Measurements from ENCODE around the gene CEP89.

CEP89 gene

GRCh38 chr19:32935629-32936028, 36.1 kb downstream of the CEP89 start:
- ChIA-PET CTCF (no interaction called here), POLR2A (no interaction called here)
- TF ChIP-seq CTCF (IDR thresholded peaks at IDR 0.05; ENCODE audit: control extremely low read depth, extremely low read depth, low read depth, missing control alignments), result no peak
- no peak for DNase-seq (ENCODE audit: extremely low spot score)

GRCh38 chr19:32933571-32933970, 38.2 kb downstream of the CEP89 start:
- CTCF ChIA-PET, result no interaction called here
- POLR2A ChIA-PET, result no interaction called here
- no peak for TF ChIP-seq CTCF (IDR thresholded peaks at IDR 0.05; ENCODE audit: control extremely low read depth, extremely low read depth, low read depth, missing control alignments)
- no peak for DNase-seq (ENCODE audit: extremely low spot score)

GRCh38 chr19:32930567-32930966, 41.2 kb downstream of the CEP89 start:
- POLR2A ChIA-PET, result no interaction called here
- TF ChIP-seq CTCF (IDR thresholded peaks at IDR 0.05; ENCODE audit: control extremely low read depth, extremely low read depth, low read depth, missing control alignments), result no peak
- no peak for DNase-seq (ENCODE audit: extremely low spot score)
- CTCF ChIA-PET, result interaction anchor here (0.6 to 0.8 kb wide), 2 partner anchors 15 to 329 kb away, joined by 3 read pairs; no protein-coding TSS in a partner anchor

GRCh38 chr19:32928806-32929205, 43.0 kb downstream of the CEP89 start:
- CTCF ChIA-PET, result interaction anchor here (0.9 kb wide), 1 partner anchor 20 kb away, joined by 3 read pairs; no protein-coding TSS in a partner anchor
- TF ChIP-seq CTCF (IDR thresholded peaks at IDR 0.05; ENCODE audit: control extremely low read depth, extremely low read depth, low read depth, missing control alignments), result no peak
- no peak for DNase-seq (ENCODE audit: extremely low spot score)
- POLR2A ChIA-PET, result no interaction called here

GRCh38 chr19:32924200-32924599, 47.6 kb downstream of the CEP89 start:
- no peak for TF ChIP-seq CTCF (IDR thresholded peaks at IDR 0.05; ENCODE audit: control extremely low read depth, extremely low read depth, low read depth, missing control alignments)
- no peak for DNase-seq (ENCODE audit: extremely low spot score)
- POLR2A ChIA-PET, result no interaction called here
- CTCF ChIA-PET, result interaction anchor here (1.0 kb wide), 2 partner anchors 9 to 14 kb away, joined by 3 read pairs; no protein-coding TSS in a partner anchor

- no peak for DNase-seq (ENCODE audit: extremely low spot score)
- no peak for TF ChIP-seq CTCF (IDR thresholded peaks at IDR 0.05; ENCODE audit: control extremely low read depth, extremely low read depth, low read depth, missing control alignments)
- ChIA-PET CTCF (interaction anchor here (1.1 kb wide), 1 partner anchor 10 kb away, joined by 3 read pairs; no protein-coding TSS in a partner anchor), POLR2A (no interaction called here)
Measured at GRCh38 chr19:32921624-32922023, 50.1 kb downstream of the CEP89 start.

- POLR2A ChIA-PET, result no interaction called here
- TF ChIP-seq CTCF (IDR thresholded peaks at IDR 0.05; ENCODE audit: control extremely low read depth, extremely low read depth, low read depth, missing control alignments), result no peak
- CTCF ChIA-PET, result no interaction called here
- DNase-seq (ENCODE audit: extremely low spot score), result no peak
Measured at GRCh38 chr19:32919365-32919764, 52.4 kb downstream of the CEP89 start.
